ENCODE results near the gene USP13. TPM values are rescaled to one million over a fixed set of nuclear protein-coding genes. Genes with fewer than 3 reads are reported as not detected.

USP13 gene
- total and polyA plus RNA-seq, 2 of the 13 experiments (the other 11 are each of a cell fraction or from before 2014, with no cell fraction given), result 15.9 to 36.7 TPM

DNA sequence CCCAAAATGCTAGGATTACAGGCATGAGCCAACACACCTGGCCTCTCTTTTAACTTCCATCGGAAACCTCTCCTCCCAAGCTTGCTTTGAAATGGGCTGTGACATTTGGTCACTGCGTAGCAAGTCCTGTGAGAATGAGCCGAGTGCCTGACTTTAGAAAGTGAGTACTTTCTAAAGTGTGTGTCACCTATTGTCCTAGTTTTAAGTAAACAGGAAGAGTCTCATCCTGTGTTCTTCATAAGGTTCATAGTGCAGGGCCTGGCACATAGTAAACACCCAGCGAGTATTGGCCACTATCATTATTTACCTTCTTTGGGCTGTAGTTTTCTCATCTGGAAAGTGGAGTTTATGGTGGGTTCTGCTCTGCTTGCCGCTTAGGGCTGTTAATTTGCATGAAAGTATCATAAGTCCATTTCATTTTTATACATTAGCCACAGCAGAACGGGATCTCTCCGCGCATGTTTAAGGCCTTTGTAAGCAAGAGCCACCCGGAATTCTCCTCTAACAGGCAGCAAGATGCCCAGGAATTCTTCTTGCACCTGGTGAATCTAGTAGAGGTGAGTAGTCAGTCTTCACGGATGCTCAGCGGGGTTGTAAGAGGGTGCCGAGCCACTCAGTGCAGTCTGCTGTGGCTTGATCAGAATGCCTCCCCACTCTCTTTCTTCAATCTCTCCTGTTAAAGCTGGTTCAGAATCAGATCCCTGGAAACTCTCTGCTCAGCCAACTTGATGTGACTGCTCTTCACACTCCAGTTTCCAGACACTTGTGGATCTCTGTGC is 87.2 kb downstream of the USP13 start (continued):
- TF ChIP-seq NFKB2 (CRISPR knock-in tag; IDR thresholded peaks at IDR 0.05; ENCODE audit: borderline replicate concordance) (0 out of 2 replicates have a peak, but pooled peaks have one; percentile 16), CBX1 (IDR thresholded peaks at IDR 0.05; ENCODE audit: low read depth) (no peak), AGO1 (IDR thresholded peaks at IDR 0.05; ENCODE audit: low read depth, low read length, poor library complexity, severe bottlenecking) (no peak), KLF13 (CRISPR knock-in tag; IDR thresholded peaks at IDR 0.05) (no peak), ZNF224 (CRISPR knock-in tag; IDR thresholded peaks at IDR 0.05) (no peak), ZNF3 (CRISPR knock-in tag; IDR thresholded peaks at IDR 0.05) (no peak), U2AF1 (optimal IDR thresholded peaks at IDR 0.05; ENCODE audit: low read depth, low read length) (no peak), RCOR2 (CRISPR knock-in tag; IDR thresholded peaks at IDR 0.05) (0 out of 2 replicates have a peak, but pooled peaks have one; percentile 58), ZNF7 (CRISPR knock-in tag; IDR thresholded peaks at IDR 0.05) (no peak), GLI4 (CRISPR knock-in tag; IDR thresholded peaks at IDR 0.05; ENCODE audit: borderline replicate concordance) (no peak), ZNF138 (CRISPR knock-in tag; IDR thresholded peaks at IDR 0.05; ENCODE audit: low read depth) (no peak), ZMYM3 (CRISPR knock-in tag; IDR thresholded peaks at IDR 0.05) (peak; percentile 34; the same call in 1 of the 2 replicates), ZBTB7B (CRISPR knock-in tag; IDR thresholded peaks at IDR 0.05) (0 out of 2 replicates have a peak, but pooled peaks have one; percentile 47), ZNF772 (CRISPR knock-in tag; IDR thresholded peaks at IDR 0.05) (peak; percentile 64; the same call in 1 of the 2 replicates), NFYB (CRISPR knock-in tag; IDR thresholded peaks at IDR 0.05) (no peak), RAD51 (IDR thresholded peaks at IDR 0.05; ENCODE audit: borderline replicate concordance) (no peak), ZNF282 (IDR thresholded peaks at IDR 0.05; ENCODE audit: partially characterized antibody) (no peak), ZNF263 (CRISPR knock-in tag; IDR thresholded peaks at IDR 0.05) (no peak), ZNF251 (CRISPR knock-in tag; IDR thresholded peaks at IDR 0.05) (no peak), NCOA2 (CRISPR knock-in tag; IDR thresholded peaks at IDR 0.05) (peak; percentile 92), ZC3H4 (CRISPR knock-in tag; IDR thresholded peaks at IDR 0.05; ENCODE audit: borderline replicate concordance) (no peak), HMGA1 (CRISPR knock-in tag; conservative IDR thresholded peaks at IDR 0.05) (no peak), NPAS2 (CRISPR knock-in tag; IDR thresholded peaks at IDR 0.05; ENCODE audit: borderline replicate concordance) (no peak), GZF1 (CRISPR knock-in tag; IDR thresholded peaks at IDR 0.05) (no peak)
- TF ChIP-seq, protein P1, sequence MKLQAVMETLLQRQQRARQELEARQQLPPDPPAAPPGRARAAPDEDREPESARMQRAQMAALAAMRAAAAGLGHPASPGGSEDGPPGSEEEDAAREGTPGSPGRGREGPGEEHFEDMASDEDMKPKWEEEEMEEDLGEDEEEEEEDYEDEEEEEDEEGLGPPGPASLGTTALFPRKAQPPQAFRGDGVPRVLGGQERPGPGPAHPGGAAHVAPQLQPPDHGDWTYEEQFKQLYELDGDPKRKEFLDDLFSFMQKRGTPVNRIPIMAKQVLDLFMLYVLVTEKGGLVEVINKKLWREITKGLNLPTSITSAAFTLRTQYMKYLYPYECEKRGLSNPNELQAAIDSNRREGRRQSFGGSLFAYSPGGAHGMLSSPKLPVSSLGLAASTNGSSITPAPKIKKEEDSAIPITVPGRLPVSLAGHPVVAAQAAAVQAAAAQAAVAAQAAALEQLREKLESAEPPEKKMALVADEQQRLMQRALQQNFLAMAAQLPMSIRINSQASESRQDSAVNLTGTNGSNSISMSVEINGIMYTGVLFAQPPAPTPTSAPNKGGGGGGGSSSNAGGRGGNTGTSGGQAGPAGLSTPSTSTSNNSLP (IDR thresholded peaks at IDR 0.05; ENCODE audit: low read depth, low read length), result no peak
- TF ChIP-seq, protein P2, sequence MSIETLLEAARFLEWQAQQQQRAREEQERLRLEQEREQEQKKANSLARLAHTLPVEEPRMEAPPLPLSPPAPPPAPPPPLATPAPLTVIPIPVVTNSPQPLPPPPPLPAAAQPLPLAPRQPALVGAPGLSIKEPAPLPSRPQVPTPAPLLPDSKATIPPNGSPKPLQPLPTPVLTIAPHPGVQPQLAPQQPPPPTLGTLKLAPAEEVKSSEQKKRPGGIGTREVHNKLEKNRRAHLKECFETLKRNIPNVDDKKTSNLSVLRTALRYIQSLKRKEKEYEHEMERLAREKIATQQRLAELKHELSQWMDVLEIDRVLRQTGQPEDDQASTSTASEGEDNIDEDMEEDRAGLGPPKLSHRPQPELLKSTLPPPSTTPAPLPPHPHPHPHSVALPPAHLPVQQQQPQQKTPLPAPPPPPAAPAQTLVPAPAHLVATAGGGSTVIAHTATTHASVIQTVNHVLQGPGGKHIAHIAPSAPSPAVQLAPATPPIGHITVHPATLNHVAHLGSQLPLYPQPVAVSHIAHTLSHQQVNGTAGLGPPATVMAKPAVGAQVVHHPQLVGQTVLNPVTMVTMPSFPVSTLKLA (IDR thresholded peaks at IDR 0.05), result no peak
- TF ChIP-seq, protein P3, sequence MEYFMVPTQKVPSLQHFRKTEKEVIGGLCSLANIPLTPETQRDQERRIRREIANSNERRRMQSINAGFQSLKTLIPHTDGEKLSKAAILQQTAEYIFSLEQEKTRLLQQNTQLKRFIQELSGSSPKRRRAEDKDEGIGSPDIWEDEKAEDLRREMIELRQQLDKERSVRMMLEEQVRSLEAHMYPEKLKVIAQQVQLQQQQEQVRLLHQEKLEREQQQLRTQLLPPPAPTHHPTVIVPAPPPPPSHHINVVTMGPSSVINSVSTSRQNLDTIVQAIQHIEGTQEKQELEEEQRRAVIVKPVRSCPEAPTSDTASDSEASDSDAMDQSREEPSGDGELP (IDR thresholded peaks at IDR 0.05; ENCODE audit: borderline replicate concordance, low read depth), result peak; percentile 47; the same call in 1 of the 2 replicates
- TF ChIP-seq, protein P4, sequence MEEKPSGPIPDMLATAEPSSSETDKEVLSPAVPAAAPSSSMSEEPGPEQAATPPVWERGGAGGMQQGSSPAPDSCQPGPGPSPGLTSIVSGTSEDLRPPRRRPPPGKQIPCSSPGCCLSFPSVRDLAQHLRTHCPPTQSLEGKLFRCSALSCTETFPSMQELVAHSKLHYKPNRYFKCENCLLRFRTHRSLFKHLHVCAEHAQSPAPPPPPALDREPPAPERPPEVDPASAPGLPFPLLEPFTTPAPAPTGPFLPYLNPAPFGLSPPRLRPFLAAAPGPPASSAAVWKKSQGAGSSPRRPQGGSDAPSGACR (CRISPR knock-in tag; IDR thresholded peaks at IDR 0.05), result peak; percentile 69; the same call in 1 of the 2 replicates

All from HepG2 (cell line).